Heart right ventricle (tissue), 16 donors: ENCODE results near the gene CELSR1. TPM values are rescaled to one million over a fixed set of nuclear protein-coding genes. Genes with fewer than 3 reads are reported as not detected.

Experiments used
- ATAC-seq, 8 donors: fragments of 200-7000 bp; cut with Tn5 transposase; one replicate each; pipeline ENCODE4 v1.9.1; 2020; ENCODE audit warnings: mild to moderate bottlenecking in 8 of 8, moderate library complexity in 8 of 8, moderate number of reproducible peaks in 1 of 8
- DNase-seq, 2 donors: peaks; one replicate each; pipeline ENCODE4 v3.0.0-alpha.2; 2020
- H3K27ac ChIP-seq, 10 donors: fragments of 200-600 bp; sonication (generic) in 2 of 10; one replicate each; pipeline versions ENCODE4 v1.5.0 to v1.8.0; 2020 to 2022; ENCODE audit warnings: mild to moderate bottlenecking in 3 of 10
- H3K27me3 ChIP-seq, 7 donors: fragments of 200-600 bp; one replicate each; pipeline ENCODE4 v1.8.0; 2021 to 2022; ENCODE audit warnings: mild to moderate bottlenecking in 2 of 7
- H3K36me3 ChIP-seq, 9 donors: fragments of 200-600 bp; sonication (generic) in 1 of 9; one replicate each; pipeline versions ENCODE4 v1.5.0 to v1.8.0; 2020 to 2022; ENCODE audit warnings: mild to moderate bottlenecking in 2 of 9
- H3K4me1 ChIP-seq, 9 donors: fragments of 200-600 bp; sonication (generic) in 1 of 9; one replicate each; pipeline versions ENCODE4 v1.5.0 to v1.8.0; 2020 to 2022; ENCODE audit warnings: mild to moderate bottlenecking in 4 of 9
- H3K4me3 ChIP-seq, 10 donors: fragments of 200-600 bp; sonication (generic) in 2 of 10; one replicate each; pipeline versions ENCODE4 v1.5.0 to v1.8.0; 2020 to 2022; ENCODE audit warnings: mild to moderate bottlenecking in 7 of 10, moderate library complexity in 2 of 10
- H3K9me3 ChIP-seq, 11 donors: fragments of 200-600 bp in 10 of 11; sonication (generic) in 2 of 11; one replicate each; pipeline versions ENCODE4 v1.5.0 to v1.8.0; 2013 to 2022; ENCODE audit warnings: mild to moderate bottlenecking in 2 of 11, control low read depth in 1 of 11, moderate library complexity in 1 of 11
- CTCF ChIP-seq, 9 donors: fragments of 200-600 bp; sonication (generic) in 2 of 9; IDR thresholded peaks; one replicate each; pipeline versions ENCODE4 v1.5.0 to v1.8.0; 2021 to 2022; ENCODE audit warnings: antibody characterized with exemption in 9 of 9, mild to moderate bottlenecking in 5 of 9, moderate library complexity in 1 of 9
- WGBS, 2 donors: extraction: QIAGEN DNeasy Blood & Tissue Kit; methylation state at CpG; one replicate each; pipeline ENCODE4 v1.1.7; 2013; ENCODE audit warnings: inconsistent platforms in 1 of 2; 5-methylcytosine and 5-hydroxymethylcytosine counted together
- intact Hi-C, 10 donors: fragments of 100-400 bp; cut with DNase I; formaldehyde crosslinking; loops; one replicate each; pipeline versions ENCODE4 v1.11.1 to v1.14.2; 2022
- polyA plus RNA-seq, 2 donors: library from polyadenylated mRNA; stranded (reverse); fragments of 200-250 nt; gene quantifications; one replicate each; pipeline ENCODE4 v1.2.3, GENCODE V29; 2013
- total RNA-seq, 10 donors: library from RNA; stranded (reverse); fragmentation: NEBNext Ultra II Directional in 3 of 10; extraction: Animal tissue kit (Norgen Biotek cat#: 25700) in 3 of 10; gene quantifications; one replicate each; pipeline versions ENCODE4 v1.2.1 to v1.2.4, GENCODE V29; 2021 to 2023
- donor health status: Arrhythmogenic right ventricular cardiomyopathy.
- donor health status: ischemic (EF 13 %, LVEDD 7.1; RV severe dilation, severe dysfunction).
- donor health status: healthy with polysubstance abuse.
- donor health status: DM: no; HTN: yes; CAD: no.
- donor health status: DM: no; HTN: no; CAD: no.
- donor health status: ischemic (EF 25% LVEDD 6.9; RV normal size, moderate dysfunction).
- donor health status: ischemic (EF 25% LVEDD 5.7; RV mildly dilated, moderate dysfunction).
- donor health status: healthy.
- donor health status: DM: yes; HTN: yes; CAD: no.
- donor health status: Ischemic cardiomyopathy.
- donor health status: ischemic (EF 35%, LVEDD 5.7; RV mildly dilated, moderate dysfunction).
- donor health status: nonischemic (EF 11% LVEDD 7.7; RV severe dilation, severe dysfunction).
- donor health status: DM: yes; HTN: yes; CAD: no.
- donor health status: PGD.
- donor health status: ischemic (EF 29% LVEDD 5.4; RV normal size, mild dysfunction).
- donor health status: nonischemic (EF 23%, LVEDD 6.1; RV moderate dilation, normal function).

CELSR1 gene
- total and polyA plus RNA-seq, 12 donors: 4.0 to 16.7 (median 11.4) TPM

GRCh38 chr22:46486996-46487717, 50.3 kb downstream of the CELSR1 start:
- 56 to 67% methylated on average over 10 to 12 of the region's 12 CpGs for WGBS, 2 donors
- no peak for TF ChIP-seq CTCF (IDR thresholded peaks at IDR 0.05)
- H3K27ac ChIP-seq: no peak overlapping the region
- ATAC-seq (no peak), DNase-seq (no peak)
- H3K4me1 ChIP-seq: peaks cover 0 to 12% (median 5%) of the 10 kb centered on the region in 9 donors
- H3K9me3 ChIP-seq: peaks cover 0 to 6% (median 0%) of the 10 kb centered on the region in 11 donors
- H3K27me3 ChIP-seq: no peaks in the 10 kb centered on the region
- no peak overlapping the region for H3K4me3 ChIP-seq
- H3K36me3 ChIP-seq: no peaks in the 10 kb centered on the region
- intact Hi-C loops: no loop called here

DNA sequence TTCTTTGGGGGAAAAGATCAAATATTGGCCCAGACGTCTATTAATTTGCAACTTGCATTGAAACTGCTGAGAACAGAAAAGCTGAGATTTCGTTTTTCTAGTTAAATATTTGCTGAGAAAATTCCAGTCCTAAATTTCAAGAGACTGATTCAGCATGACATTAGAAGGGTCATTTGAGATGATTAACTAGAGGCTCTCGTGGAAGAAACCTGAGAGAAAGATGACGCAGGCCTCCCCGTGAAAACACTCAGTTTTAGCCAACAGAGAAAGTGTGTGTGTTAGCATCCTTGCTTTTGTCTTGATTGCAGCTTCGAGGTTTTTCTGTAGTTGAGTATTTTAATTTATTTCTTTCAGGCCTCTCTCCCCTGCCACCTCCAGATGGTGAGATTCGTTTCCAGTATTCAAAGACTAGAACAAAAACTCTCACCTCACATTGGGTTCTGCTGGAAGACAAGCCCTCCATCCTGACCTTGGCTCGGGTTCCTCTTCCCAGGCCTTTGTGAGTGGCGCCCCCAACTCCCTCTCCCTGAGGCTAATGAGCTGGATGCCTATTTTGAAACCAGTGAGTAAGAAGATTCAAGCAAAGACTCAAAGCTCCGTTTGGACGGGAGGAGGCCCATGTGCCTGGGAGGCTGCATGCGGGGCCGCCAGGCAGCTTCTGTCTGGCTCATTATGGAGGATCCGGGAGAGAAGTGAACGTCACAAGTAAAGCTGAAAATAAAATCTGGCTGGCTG, 52.4 kb downstream of the CELSR1 start:
- DNase-seq (no peak), ATAC-seq (peak in 1 of 8 donors; percentile 18)
- Histone ChIP-seq H3K9me3 (peaks cover 0 to 6% (median 0%) of the 10 kb centered on the region in 11 donors), H3K4me1 (peaks cover 0 to 12% (median 5%) of the 10 kb centered on the region in 9 donors), H3K27me3 (no peaks in the 10 kb centered on the region), H3K27ac (no peak overlapping the region), H3K36me3 (no peaks in the 10 kb centered on the region), H3K4me3 (no peak overlapping the region)
- TF ChIP-seq CTCF (IDR thresholded peaks at IDR 0.05): no peak
- 68 to 69% methylated on average over 15 of the region's 15 CpGs for WGBS, 2 donors
- intact Hi-C loops: no loop called here

DNA sequence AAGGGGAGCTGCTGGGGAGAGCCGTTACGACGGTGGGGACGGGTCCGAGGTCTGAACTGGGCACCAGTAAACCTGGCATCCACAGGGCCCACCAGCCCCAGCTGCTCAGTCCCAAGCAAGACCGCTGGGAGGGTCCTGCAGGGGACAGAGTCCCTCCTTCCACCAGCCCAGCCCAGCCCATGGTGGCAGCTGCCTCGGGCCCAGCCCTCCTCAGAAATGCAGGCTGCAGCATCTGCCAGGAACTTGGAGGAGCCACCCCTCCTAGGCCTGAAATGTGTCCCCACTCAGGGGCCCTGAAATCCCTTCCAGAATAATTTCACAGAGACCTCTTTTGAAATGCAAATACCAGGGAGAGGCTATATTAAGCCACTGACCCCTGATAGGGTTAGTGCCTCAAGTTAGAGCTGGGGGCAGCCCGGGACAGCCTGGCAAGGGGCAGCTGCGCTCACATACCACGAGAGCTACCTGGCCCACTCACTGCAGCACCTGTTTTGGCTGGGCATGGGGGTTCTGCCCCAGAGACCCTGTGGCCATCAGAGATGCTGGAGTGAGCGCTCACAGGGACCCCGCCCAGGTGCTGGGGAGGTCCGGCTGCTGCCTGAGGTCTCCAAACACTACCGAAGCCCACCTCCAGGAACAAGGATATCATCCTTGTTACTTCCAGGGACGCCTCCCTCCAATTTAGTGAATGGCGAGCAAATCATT, 53.1 kb downstream of the CELSR1 start:
- ATAC-seq: peak in 1 of 8 donors; percentile 26
- Histone ChIP-seq H3K9me3 (peaks cover 0 to 6% (median 0%) of the 10 kb centered on the region in 11 donors), H3K4me1 (peaks cover 0 to 12% (median 5%) of the 10 kb centered on the region in 9 donors), H3K27me3 (no peaks in the 10 kb centered on the region), H3K4me3 (no peak overlapping the region), H3K36me3 (no peaks in the 10 kb centered on the region), H3K27ac (no peak overlapping the region)
- TF ChIP-seq CTCF (IDR thresholded peaks at IDR 0.05): no peak
- no peak for DNase-seq
- WGBS, 2 donors: 76 to 85% methylated on average over 16 of the region's 16 CpGs
- intact Hi-C loops: no loop called here

DNA sequence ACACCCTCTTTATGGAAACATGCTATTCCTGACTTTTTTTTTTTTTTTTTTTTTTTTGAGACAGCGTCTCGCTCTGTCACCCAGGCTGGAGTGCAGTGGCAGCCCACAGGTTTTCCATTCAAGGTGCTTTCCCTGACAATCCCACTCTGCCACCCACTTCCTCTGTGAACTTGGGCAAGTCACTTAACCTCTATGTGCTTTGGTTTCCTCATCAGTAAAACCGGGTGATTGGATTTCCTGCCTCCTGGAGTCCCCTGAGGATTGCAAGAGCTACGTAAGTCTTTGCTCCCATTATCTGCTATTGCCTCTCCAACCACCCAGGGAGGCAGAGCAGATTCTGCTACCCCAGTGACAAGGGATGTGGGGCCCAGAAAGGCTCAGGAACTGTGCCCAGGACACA, 54.1 kb downstream of the CELSR1 start:
- intact Hi-C loops: no loop called here
- Histone ChIP-seq H3K9me3 (peaks cover 0 to 6% (median 0%) of the 10 kb centered on the region in 11 donors), H3K36me3 (no peaks in the 10 kb centered on the region), H3K4me1 (peaks cover 0 to 12% (median 5%) of the 10 kb centered on the region in 9 donors), H3K4me3 (no peak overlapping the region), H3K27me3 (no peaks in the 10 kb centered on the region), H3K27ac (no peak overlapping the region)
- ATAC-seq (no peak), DNase-seq (no peak)
- no peak for TF ChIP-seq CTCF (IDR thresholded peaks at IDR 0.05)
- WGBS, 2 donors: 40 to 55% methylated on average over 3 to 4 of the region's 4 CpGs
